ENCODE measurements around the gene DCST1. TPM values are rescaled to one million over a fixed set of nuclear protein-coding genes. Genes with fewer than 3 reads are reported as not detected.

DCST1 gene
- total and polyA plus RNA-seq, 2 of the 8 experiments (the other 6 are each of a cell fraction or from before 2014, with no cell fraction given), result not detected

Other genes starting within 250 kb of the DCST1 start
- gene KCNN3, start 163.5 kb upstream of the DCST1 start, total RNA-seq (2021; fragmentation: NEBNext Ultra II Directional; extraction: Animal tissue kit (Norgen Biotek cat#: 25700)), result 2.8 and 3.0 TPM in 2 replicates
- 3.7 and 4.5 TPM in 2 replicates for gene KCNN3, start 163.5 kb upstream of the DCST1 start, polyA plus RNA-seq (2011; rRNA removed)
- 26.5 and 30.5 TPM in 2 replicates for gene PMVK, start 97.1 kb upstream of the DCST1 start, total RNA-seq (2021; fragmentation: NEBNext Ultra II Directional; extraction: Animal tissue kit (Norgen Biotek cat#: 25700))
- 23.8 and 36.8 TPM in 2 replicates for gene PMVK, start 97.1 kb upstream of the DCST1 start, polyA plus RNA-seq (2011; rRNA removed)
- gene PBXIP1, start 77.7 kb upstream of the DCST1 start, total RNA-seq (2021; fragmentation: NEBNext Ultra II Directional; extraction: Animal tissue kit (Norgen Biotek cat#: 25700)), result 17.9 and 19.8 TPM in 2 replicates
- 12.0 and 14.3 TPM in 2 replicates for gene PBXIP1, start 77.7 kb upstream of the DCST1 start, polyA plus RNA-seq (2011; rRNA removed)
- 31.6 and 32.4 TPM in 2 replicates for gene PYGO2, start 72.0 kb upstream of the DCST1 start, total RNA-seq (2021; fragmentation: NEBNext Ultra II Directional; extraction: Animal tissue kit (Norgen Biotek cat#: 25700))
- 31.0 and 36.3 TPM in 2 replicates for gene PYGO2, start 72.0 kb upstream of the DCST1 start, polyA plus RNA-seq (2011; rRNA removed)
- 204 and 212 TPM in 2 replicates for gene SHC1, start 63.1 kb upstream of the DCST1 start, total RNA-seq (2021; fragmentation: NEBNext Ultra II Directional; extraction: Animal tissue kit (Norgen Biotek cat#: 25700))
- 177 and 197 TPM in 2 replicates for gene SHC1, start 63.1 kb upstream of the DCST1 start, polyA plus RNA-seq (2011; rRNA removed)
- gene CKS1B, start 59.1 kb upstream of the DCST1 start, total RNA-seq (2021; fragmentation: NEBNext Ultra II Directional; extraction: Animal tissue kit (Norgen Biotek cat#: 25700)), result 284 and 294 TPM in 2 replicates
- 801 and 1,025 TPM in 2 replicates for gene CKS1B, start 59.1 kb upstream of the DCST1 start, polyA plus RNA-seq (2011; rRNA removed)
- 97.4 and 104 TPM in 2 replicates for gene FLAD1, start 50.5 kb upstream of the DCST1 start, total RNA-seq (2021; fragmentation: NEBNext Ultra II Directional; extraction: Animal tissue kit (Norgen Biotek cat#: 25700))
- 143 and 189 TPM in 2 replicates for gene FLAD1, start 50.5 kb upstream of the DCST1 start, polyA plus RNA-seq (2011; rRNA removed)
- gene LENEP, start 40.2 kb upstream of the DCST1 start, total RNA-seq (2021; fragmentation: NEBNext Ultra II Directional; extraction: Animal tissue kit (Norgen Biotek cat#: 25700)), result 1.2 and 1.3 TPM in 2 replicates
- gene LENEP, start 40.2 kb upstream of the DCST1 start, polyA plus RNA-seq (2011; rRNA removed), result 1.1 TPM in 1 of 2 replicates, not detected in the other
- gene ZBTB7B, start 31.0 kb upstream of the DCST1 start, total RNA-seq (2021; fragmentation: NEBNext Ultra II Directional; extraction: Animal tissue kit (Norgen Biotek cat#: 25700)), result 22.1 and 24.5 TPM in 2 replicates
- gene ZBTB7B, start 31.0 kb upstream of the DCST1 start, polyA plus RNA-seq (2011; rRNA removed), result 36.9 and 38.3 TPM in 2 replicates
- gene DCST2, start within 50 bp of the DCST1 start, total RNA-seq (2021; fragmentation: NEBNext Ultra II Directional; extraction: Animal tissue kit (Norgen Biotek cat#: 25700)), result 0.43 TPM in 1 of 2 replicates, not detected in the other
- gene DCST2, start within 50 bp of the DCST1 start, polyA plus RNA-seq (2011; rRNA removed), result 1.7 and 2.1 TPM in 2 replicates
- gene ADAM15, start 17.5 kb downstream of the DCST1 start, total RNA-seq (2021; fragmentation: NEBNext Ultra II Directional; extraction: Animal tissue kit (Norgen Biotek cat#: 25700)), result 32.2 and 32.9 TPM in 2 replicates
- gene ADAM15, start 17.5 kb downstream of the DCST1 start, polyA plus RNA-seq (2011; rRNA removed), result 37.6 and 51.2 TPM in 2 replicates
- 18.5 and 21.9 TPM in 2 replicates for gene EFNA4, start 29.9 kb downstream of the DCST1 start, total RNA-seq (2021; fragmentation: NEBNext Ultra II Directional; extraction: Animal tissue kit (Norgen Biotek cat#: 25700))
- 23.2 and 23.9 TPM in 2 replicates for gene EFNA4, start 29.9 kb downstream of the DCST1 start, polyA plus RNA-seq (2011; rRNA removed)
- gene EFNA3, start 45.0 kb downstream of the DCST1 start, total RNA-seq (2021; fragmentation: NEBNext Ultra II Directional; extraction: Animal tissue kit (Norgen Biotek cat#: 25700)), result 10.8 and 11.6 TPM in 2 replicates
- gene EFNA3, start 45.0 kb downstream of the DCST1 start, polyA plus RNA-seq (2011; rRNA removed), result 13.8 and 18.7 TPM in 2 replicates
- 4.0 and 4.9 TPM in 2 replicates for gene EFNA1, start 94.1 kb downstream of the DCST1 start, total RNA-seq (2021; fragmentation: NEBNext Ultra II Directional; extraction: Animal tissue kit (Norgen Biotek cat#: 25700))
- 11.8 and 14.6 TPM in 2 replicates for gene EFNA1, start 94.1 kb downstream of the DCST1 start, polyA plus RNA-seq (2011; rRNA removed)
- gene SLC50A1, start 102.0 kb downstream of the DCST1 start, total RNA-seq (2021; fragmentation: NEBNext Ultra II Directional; extraction: Animal tissue kit (Norgen Biotek cat#: 25700)), result 36.5 and 41.6 TPM in 2 replicates
- 80.7 and 90.8 TPM in 2 replicates for gene SLC50A1, start 102.0 kb downstream of the DCST1 start, polyA plus RNA-seq (2011; rRNA removed)
- gene DPM3, start 106.7 kb downstream of the DCST1 start, total RNA-seq (2021; fragmentation: NEBNext Ultra II Directional; extraction: Animal tissue kit (Norgen Biotek cat#: 25700)), result 44.8 and 49.3 TPM in 2 replicates
- 227 and 349 TPM in 2 replicates for gene DPM3, start 106.7 kb downstream of the DCST1 start, polyA plus RNA-seq (2011; rRNA removed)
- 146 TPM in 2 replicates for gene KRTCAP2, start 139.5 kb downstream of the DCST1 start, total RNA-seq (2021; fragmentation: NEBNext Ultra II Directional; extraction: Animal tissue kit (Norgen Biotek cat#: 25700))
- gene KRTCAP2, start 139.5 kb downstream of the DCST1 start, polyA plus RNA-seq (2011; rRNA removed), result 317 and 419 TPM in 2 replicates
- 15.0 and 15.5 TPM in 2 replicates for gene TRIM46, start 140.0 kb downstream of the DCST1 start, total RNA-seq (2021; fragmentation: NEBNext Ultra II Directional; extraction: Animal tissue kit (Norgen Biotek cat#: 25700))
- gene TRIM46, start 140.0 kb downstream of the DCST1 start, polyA plus RNA-seq (2011; rRNA removed), result 21.6 and 34.7 TPM in 2 replicates
- gene THBS3, start 174.1 kb downstream of the DCST1 start, total RNA-seq (2021; fragmentation: NEBNext Ultra II Directional; extraction: Animal tissue kit (Norgen Biotek cat#: 25700)), result 2.6 and 3.0 TPM in 2 replicates
- 3.5 and 5.0 TPM in 2 replicates for gene THBS3, start 174.1 kb downstream of the DCST1 start, polyA plus RNA-seq (2011; rRNA removed)
- gene MTX1, start 174.9 kb downstream of the DCST1 start, total RNA-seq (2021; fragmentation: NEBNext Ultra II Directional; extraction: Animal tissue kit (Norgen Biotek cat#: 25700)), result 47.9 and 55.0 TPM in 2 replicates
- gene MTX1, start 174.9 kb downstream of the DCST1 start, polyA plus RNA-seq (2011; rRNA removed), result 131 and 161 TPM in 2 replicates
- gene ENTREP3, start 221.7 kb downstream of the DCST1 start, total RNA-seq (2021; fragmentation: NEBNext Ultra II Directional; extraction: Animal tissue kit (Norgen Biotek cat#: 25700)), result 52.2 and 55.4 TPM in 2 replicates
- gene ENTREP3, start 221.7 kb downstream of the DCST1 start, polyA plus RNA-seq (2011; rRNA removed), result 22.8 and 39.1 TPM in 2 replicates
- 48.9 and 50.0 TPM in 2 replicates for gene SCAMP3, start 228.5 kb downstream of the DCST1 start, total RNA-seq (2021; fragmentation: NEBNext Ultra II Directional; extraction: Animal tissue kit (Norgen Biotek cat#: 25700))
- 143 and 151 TPM in 2 replicates for gene SCAMP3, start 228.5 kb downstream of the DCST1 start, polyA plus RNA-seq (2011; rRNA removed)
- gene CLK2, start 239.7 kb downstream of the DCST1 start, total RNA-seq (2021; fragmentation: NEBNext Ultra II Directional; extraction: Animal tissue kit (Norgen Biotek cat#: 25700)), result 58.2 and 62.2 TPM in 2 replicates
- gene CLK2, start 239.7 kb downstream of the DCST1 start, polyA plus RNA-seq (2011; rRNA removed), result 76.0 and 98.8 TPM in 2 replicates
- gene HCN3, start 243.6 kb downstream of the DCST1 start, total RNA-seq (2021; fragmentation: NEBNext Ultra II Directional; extraction: Animal tissue kit (Norgen Biotek cat#: 25700)), result 5.5 and 6.4 TPM in 2 replicates
- gene HCN3, start 243.6 kb downstream of the DCST1 start, polyA plus RNA-seq (2011; rRNA removed), result 7.3 and 8.8 TPM in 2 replicates